ENCODE measurements around the gene CFAP46.
"Not testable (repeated sequence)": the region's sequence is repeated elsewhere in the genome, so short reads cannot be mapped to it uniquely, and the experiment has no call there.

Gene CFAP46

GRCh38 chr10:132900211-132900756 lies 42.1 kb downstream of the CFAP46 start:
- DNase-seq (ENCODE audit: low spot score) = no peak

- DNase-seq (ENCODE audit: low spot score) = no peak
These were observed 42.7 kb downstream of the CFAP46 start for GRCh38 chr10:132899751-132900065.

- DNase-seq (ENCODE audit: low spot score) = no peak
These were observed 43.2 kb downstream of the CFAP46 start for GRCh38 chr10:132899054-132899750.

GRCh38 chr10:132898391-132899053 lies 43.8 kb downstream of the CFAP46 start:
- no peak for DNase-seq (ENCODE audit: low spot score)

GRCh38 chr10:132897516-132898381 lies 44.6 kb downstream of the CFAP46 start:
- no peak for DNase-seq (ENCODE audit: low spot score)

GRCh38 chr10:132893786-132894185 lies 48.6 kb downstream of the CFAP46 start:
- DNase-seq (ENCODE audit: low spot score) = peak; percentile 20

- DNase-seq (ENCODE audit: low spot score) = no peak
These were observed 49.3 kb downstream of the CFAP46 start for GRCh38 chr10:132893090-132893489.

- no peak for DNase-seq (ENCODE audit: low spot score)
These were observed 50.4 kb downstream of the CFAP46 start for GRCh38 chr10:132892004-132892403.

- no peak for DNase-seq (ENCODE audit: low spot score)
These were observed 51.0 kb downstream of the CFAP46 start for GRCh38 chr10:132891368-132891767.

GRCh38 chr10:132890301-132890700 lies 52.1 kb downstream of the CFAP46 start:
- DNase-seq (ENCODE audit: low spot score) = no peak

GRCh38 chr10:132889556-132889955 lies 52.8 kb downstream of the CFAP46 start:
- DNase-seq (ENCODE audit: low spot score) = no peak

GRCh38 chr10:132888898-132889490 lies 53.4 kb downstream of the CFAP46 start:
- DNase-seq (ENCODE audit: low spot score) = no peak

- DNase-seq (ENCODE audit: low spot score) = not testable (repeated sequence)
These were observed 53.9 kb downstream of the CFAP46 start for GRCh38 chr10:132888446-132888845.

- DNase-seq (ENCODE audit: low spot score) = peak; percentile 32
These were observed 55.9 kb downstream of the CFAP46 start for GRCh38 chr10:132886211-132887099.

GRCh38 chr10:132885451-132886210 lies 56.7 kb downstream of the CFAP46 start:
- no peak for DNase-seq (ENCODE audit: low spot score)

- DNase-seq (ENCODE audit: low spot score) = no peak
These were observed 57.6 kb downstream of the CFAP46 start for GRCh38 chr10:132884691-132885271.

- no peak for DNase-seq (ENCODE audit: low spot score)
These were observed 58.3 kb downstream of the CFAP46 start for GRCh38 chr10:132884041-132884440.

- DNase-seq (ENCODE audit: low spot score) = no peak
These were observed 58.9 kb downstream of the CFAP46 start for GRCh38 chr10:132883391-132883881.

Data from SK-N-DZ (cell line).